SK-N-SH (cell line): ENCODE data around the gene LY6G6C. TPM values are rescaled to one million over a fixed set of nuclear protein-coding genes. Genes with fewer than 3 reads are reported as not detected.

Experiments
- CTCF ChIA-PET: fragments of 300-600, 350-600 bp; formaldehyde crosslinking; extraction: SDS; loops from one replicate; lab custom pipeline; 2021; lab: Yijun Ruan, JAX
- POLR2A ChIA-PET: fragments of 350-600 bp; sonication (Branson Sonifier 250); formaldehyde crosslinking; extraction: SDS; loops from one replicate; lab custom pipeline; 2020; ENCODE audit warnings: antibody characterized with exemption, inconsistent platforms; lab: Yijun Ruan, JAX
- DNase-seq: peaks from one replicate; pipeline ENCODE4 v3.0.0; 2012
- H2AFZ ChIP-seq: fragments of 200-600 bp; sonication (generic); 2 replicates; pipeline ENCODE4 v1.8.1; 2016; ENCODE audit warnings: antibody characterized with exemption, mild to moderate bottlenecking, low read depth
- H3F3A ChIP-seq: fragments of 200-600 bp; sonication (generic); replicated peaks from 2 replicates; pipeline ENCODE3; 2016; ENCODE audit warnings: antibody characterized with exemption, mild to moderate bottlenecking; ENCODE audit not compliant: insufficient read depth
- H3K27ac ChIP-seq, 2 experiments: fragments of 200-500 bp in 1 of 2; fragments of 200-600 bp in 1 of 2; sonication (Bioruptor generic) in 1 of 2; sonication (generic), shearing (Covaris generic) in 1 of 2; 2 replicates each; pipeline versions ENCODE4 v1.5.1 to v1.6.1; 2014 to 2016; ENCODE audit warnings: low read depth in 2 of 2, inconsistent platforms in 1 of 2, low read length in 1 of 2, mild to moderate bottlenecking in 1 of 2, mixed read lengths in 1 of 2
- H3K27me3 ChIP-seq: fragments of 200-600 bp; sonication (generic), shearing (Covaris generic); 2 replicates; pipeline ENCODE4 v1.6.1; 2016; ENCODE audit warnings: mixed run types; ENCODE audit not compliant: insufficient read depth
- H3K36me3 ChIP-seq, 2 experiments: fragments of 200-500 bp in 1 of 2; fragments of 200-600 bp in 1 of 2; sonication (Bioruptor generic) in 1 of 2; sonication (generic) in 1 of 2; replicated peaks in 1 of 2; 2 replicates each; pipeline versions ENCODE3 to v1.5.1; 2014 to 2016; ENCODE audit warnings: low read length in 1 of 2, mild to moderate bottlenecking in 1 of 2; ENCODE audit not compliant: insufficient read depth in 2 of 2, control insufficient read depth in 1 of 2
- H3K4me1 ChIP-seq, 2 experiments: fragments of 200-500 bp in 1 of 2; fragments of 200-600 bp in 1 of 2; sonication (Bioruptor generic) in 1 of 2; sonication (generic), shearing (Covaris generic) in 1 of 2; 2 replicates each; pipeline versions ENCODE4 v1.5.1 to v1.6.1; 2014 to 2016; ENCODE audit warnings: low read depth in 1 of 2, low read length in 1 of 2, mixed run types in 1 of 2; ENCODE audit not compliant: insufficient read depth in 2 of 2, control insufficient read depth in 1 of 2
- H3K4me2 ChIP-seq: fragments of 200-600 bp; sonication (generic), shearing (Covaris generic); 2 replicates; pipeline ENCODE4 v1.6.1; 2017; ENCODE audit warnings: mixed run types
- H3K4me3 ChIP-seq, 2 experiments: fragments of 200-500 bp in 1 of 2; fragments of 200-600 bp in 1 of 2; sonication (Bioruptor generic) in 1 of 2; sonication (generic), shearing (Covaris generic) in 1 of 2; 2 replicates each; pipeline versions ENCODE4 v1.5.1 to v1.8.1; 2014 to 2016; ENCODE audit warnings: low read depth in 2 of 2, inconsistent platforms in 1 of 2, low read length in 1 of 2, mild to moderate bottlenecking in 1 of 2, mixed read lengths in 1 of 2, moderate library complexity in 1 of 2
- H3K79me2 ChIP-seq: fragments of 200-600 bp; sonication (generic); 2 replicates; pipeline ENCODE4 v1.8.1; 2017; ENCODE audit warnings: mild to moderate bottlenecking; ENCODE audit not compliant: insufficient read depth
- H3K9ac ChIP-seq: fragments of 200-600 bp; sonication (generic); 2 replicates; pipeline ENCODE4 v1.6.1; 2017; ENCODE audit warnings: mixed run types
- H3K9me2 ChIP-seq: fragments of 200-600 bp; sonication (generic); 2 replicates; pipeline ENCODE4 v1.6.1; 2017; ENCODE audit warnings: mixed run types
- H3K9me3 ChIP-seq: fragments of 200-600 bp; sonication (generic); 2 replicates; pipeline ENCODE4 v1.6.1; 2017; ENCODE audit warnings: mixed run types, mild to moderate bottlenecking, moderate library complexity
- H4K20me1 ChIP-seq: fragments of 200-600 bp; sonication (generic); 2 replicates; pipeline ENCODE4 v1.6.1; 2017; ENCODE audit warnings: mild to moderate bottlenecking, mixed run types; ENCODE audit not compliant: insufficient read depth
- CHD2 ChIP-seq: fragments of 150-350 bp; IDR thresholded peaks from 2 replicates; pipeline ENCODE4 v1.6.1; 2018; ENCODE audit warnings: low read length; ENCODE audit not compliant: partially characterized antibody
- CTCF ChIP-seq: fragments of 200-600 bp; sonication (generic); IDR thresholded peaks from 2 replicates; pipeline ENCODE4 v1.6.1; 2017; ENCODE audit warnings: antibody characterized with exemption, mild to moderate bottlenecking, moderate library complexity
- ELF1 ChIP-seq: IDR thresholded peaks from 2 replicates; pipeline ENCODE4 v1.4.0; 2012
- EP300 ChIP-seq, 2 experiments: IDR thresholded peaks; 2 replicates each; pipeline versions ENCODE4 v1.4.0 to v1.6.1; 2012; ENCODE audit warnings: borderline replicate concordance in 1 of 2, low read depth in 1 of 2, low read length in 1 of 2
- FOSL2 ChIP-seq: IDR thresholded peaks from 2 replicates; pipeline ENCODE4 v1.4.0; 2012; ENCODE audit warnings: low read depth, mild to moderate bottlenecking, moderate library complexity, borderline replicate concordance
- FOXM1 ChIP-seq: IDR thresholded peaks from 2 replicates; pipeline ENCODE4 v1.4.0; 2012; ENCODE audit warnings: low read depth, mild to moderate bottlenecking
- GABPA ChIP-seq: IDR thresholded peaks from 2 replicates; pipeline ENCODE4 v1.4.0; 2012; ENCODE audit warnings: low read depth, mild to moderate bottlenecking
- GATA2 ChIP-seq: sonication (generic); formaldehyde crosslinking; IDR thresholded peaks from 2 replicates; pipeline ENCODE4 v1.5.0; 2020; ENCODE audit warnings: mild to moderate bottlenecking, missing genetic modification reagents
- MEF2A ChIP-seq: IDR thresholded peaks from 2 replicates; pipeline ENCODE4 v1.4.0; 2012; ENCODE audit warnings: low read depth, borderline replicate concordance
- MXI1 ChIP-seq: IDR thresholded peaks from 2 replicates; pipeline ENCODE4 v1.6.1; 2012; ENCODE audit warnings: mild to moderate bottlenecking, low read depth, low read length, improper control_type of control experiment
- POLR2AphosphoS5 ChIP-seq: IDR thresholded peaks from 2 replicates; pipeline ENCODE4 v1.6.1; 2012; ENCODE audit warnings: low read depth, low read length
- RXRA ChIP-seq: IDR thresholded peaks from 2 replicates; pipeline ENCODE4 v1.4.0; 2012; ENCODE audit warnings: low read depth, mild to moderate bottlenecking, borderline replicate concordance
- TEAD4 ChIP-seq: IDR thresholded peaks from 2 replicates; pipeline ENCODE4 v1.4.0; 2012; ENCODE audit warnings: mild to moderate bottlenecking, borderline replicate concordance; ENCODE audit not compliant: insufficient read depth
- WGBS: methylation state at CpG from one replicate; pipeline ENCODE4 v1.1.6; 2017; ENCODE audit warnings: low lambda C conversion rate; 5-methylcytosine and 5-hydroxymethylcytosine counted together
- polyA plus RNA-seq, 3 experiments: library from polyadenylated mRNA; depleted of rRNA; stranded (reverse); fragments of >200 nt; gene quantifications; 2 replicates each; pipeline ENCODE4 v1.2.3, GENCODE V29; 2012

Gene LY6G6C
- polyA plus RNA-seq, 1 of the 3 experiments (the other 2 are of a cell fraction), result not detected

GRCh38 chr6:31680226-31681134, 41.1 kb downstream of the LY6G6C start, which contains the start of gene LY6G5C (continued):
- TF ChIP-seq CTCF (peak; percentile 69), MXI1 (peak; percentile 56; the same call in 1 of the 2 replicates)

GRCh38 chr6:31677955-31678354, 43.6 kb downstream of the LY6G6C start:
- H3K9me2 ChIP-seq, result no peaks in the 10 kb centered on the region
- DNase-seq, result no peak
- no peak overlapping the region for H3K9ac ChIP-seq
- 69% methylated on average over 8 of the region's 8 CpGs for WGBS
- no peaks in the 10 kb centered on the region for H3K79me2 ChIP-seq
- no peaks in the 10 kb centered on the region for H4K20me1 ChIP-seq
- H3K4me1 ChIP-seq, result peaks cover 3 to 7% of the 10 kb centered on the region in 2 experiments; a peak in 2 of 4 replicates
- no peaks in the 10 kb centered on the region for H3K27me3 ChIP-seq
- ChIA-PET POLR2A (no interaction called here), CTCF (interaction anchor here (2.1 kb wide), 1 partner anchor 152 kb away, joined by 9 read pairs; no protein-coding TSS in a partner anchor)
- peaks cover 12% of the 10 kb centered on the region for H3F3A ChIP-seq
- no peak overlapping the region for H2AFZ ChIP-seq
- H3K27ac ChIP-seq, result no peak overlapping the region
- H3K4me2 ChIP-seq, result no peak overlapping the region
- TF ChIP-seq FOXM1 (no peak), GATA2 (no peak), EP300 (IDR thresholded peaks at IDR 0.05; ENCODE audit: borderline replicate concordance in 1 of 2, low read depth in 1 of 2, low read length in 1 of 2) (no peak), RXRA (no peak), CHD2 (no peak), ELF1 (no peak)
- H3K36me3 ChIP-seq, result peaks cover 0 to 3% of the 10 kb centered on the region in 2 experiments
- no peaks in the 10 kb centered on the region for H3K9me3 ChIP-seq
- H3K4me3 ChIP-seq, result no peak overlapping the region

GRCh38 chr6:31676904-31677303, 44.6 kb downstream of the LY6G6C start:
- no peak overlapping the region for H3K4me2 ChIP-seq
- H3K9me2 ChIP-seq, result no peaks in the 10 kb centered on the region
- no peak overlapping the region for H3K4me3 ChIP-seq
- no peaks in the 10 kb centered on the region for H4K20me1 ChIP-seq
- H3K9me3 ChIP-seq, result no peaks in the 10 kb centered on the region
- DNase-seq, result no peak
- POLR2A ChIA-PET, result no interaction called here
- no peaks in the 10 kb centered on the region for H3K27me3 ChIP-seq
- 65% methylated on average over 6 of the region's 6 CpGs for WGBS
- H3K36me3 ChIP-seq, result peaks cover 0 to 6% of the 10 kb centered on the region in 2 experiments
- peaks cover 16% of the 10 kb centered on the region for H3F3A ChIP-seq
- CTCF ChIA-PET, result no interaction called here
- no peak overlapping the region for H3K27ac ChIP-seq
- no peak overlapping the region for H2AFZ ChIP-seq
- TF ChIP-seq FOSL2 (no peak), TEAD4 (no peak), POLR2AphosphoS5 (no peak), MEF2A (no peak), GABPA (no peak)
- TF ChIP-seq, all 33 proteins: peak for 0
- Histone ChIP-seq H3K79me2 (no peaks in the 10 kb centered on the region), H3K4me1 (peaks cover 3 to 7% of the 10 kb centered on the region in 2 experiments; a peak in 2 of 4 replicates), H3K9ac (no peak overlapping the region)
